H9 (cell line): ENCODE results near the gene SLC39A8. TPM values are rescaled to one million over a fixed set of nuclear protein-coding genes. Genes with fewer than 3 reads are reported as not detected.

ENCODE experiments used
- DNase-seq: peaks from one replicate; pipeline ENCODE4 v3.0.0-alpha.2; 2017
- H2AFZ ChIP-seq: one replicate; pipeline ENCODE4 v1.6.1; 2013; ENCODE audit warnings: mild to moderate bottlenecking, low read length, control low read depth, moderate library complexity
- H2AK5ac ChIP-seq: 2 replicates; pipeline ENCODE4 v1.6.1; 2013; ENCODE audit warnings: low read length, control low read depth, mixed read lengths; ENCODE audit not compliant: insufficient read length
- H2BK120ac ChIP-seq: one replicate; pipeline ENCODE4 v1.6.1; 2013; ENCODE audit warnings: low read depth, mild to moderate bottlenecking, low read length, control low read depth, inconsistent platforms; ENCODE audit not compliant: poor library complexity, severe bottlenecking
- H2BK12ac ChIP-seq: 2 replicates; pipeline ENCODE4 v1.6.1; 2013; ENCODE audit warnings: low read length, control low read depth, mixed read lengths, low read depth; ENCODE audit not compliant: insufficient read length
- H2BK15ac ChIP-seq: 2 replicates; pipeline ENCODE4 v1.6.1; 2013; ENCODE audit warnings: low read depth, low read length, control low read depth
- H2BK20ac ChIP-seq: one replicate; pipeline ENCODE4 v1.6.1; 2013; ENCODE audit warnings: low read depth, mild to moderate bottlenecking, low read length, control low read depth, inconsistent platforms; ENCODE audit not compliant: poor library complexity, severe bottlenecking
- H2BK5ac ChIP-seq: 2 replicates; pipeline ENCODE4 v1.6.1; 2013; ENCODE audit warnings: low read length, control low read depth, mixed read lengths; ENCODE audit not compliant: insufficient read length
- H3K14ac ChIP-seq: 2 replicates; pipeline ENCODE4 v1.6.1; 2013; ENCODE audit warnings: low read length, control low read depth; ENCODE audit not compliant: insufficient read depth
- H3K18ac ChIP-seq: 2 replicates; pipeline ENCODE4 v1.6.1; 2013; ENCODE audit warnings: low read depth, mild to moderate bottlenecking, mixed read lengths, low read length, control low read depth; ENCODE audit not compliant: insufficient read length
- H3K23ac ChIP-seq: 2 replicates; pipeline ENCODE4 v1.6.1; 2013; ENCODE audit warnings: low read length, control low read depth, mixed read lengths, low read depth; ENCODE audit not compliant: insufficient read length
- H3K23me2 ChIP-seq: 2 replicates; pipeline ENCODE4 v1.6.1; 2013; ENCODE audit warnings: low read depth, mild to moderate bottlenecking, mixed read lengths, low read length, control low read depth; ENCODE audit not compliant: insufficient read length, poor library complexity, severe bottlenecking
- H3K27ac ChIP-seq: 2 replicates; pipeline ENCODE4 v1.5.1; 2013; ENCODE audit warnings: low read length, control low read depth, mixed read lengths, low read depth; ENCODE audit not compliant: insufficient read length
- H3K27me3 ChIP-seq: 2 replicates; pipeline ENCODE4 v1.6.1; 2013; ENCODE audit warnings: low read length, control low read depth, inconsistent platforms; ENCODE audit not compliant: insufficient read depth
- H3K4ac ChIP-seq: 2 replicates; pipeline ENCODE4 v1.6.1; 2013; ENCODE audit warnings: low read depth, mild to moderate bottlenecking, control low read depth, inconsistent platforms, low read length, moderate library complexity
- H3K4me1 ChIP-seq: 2 replicates; pipeline ENCODE4 v1.6.1; 2013; ENCODE audit warnings: low read length, control low read depth, inconsistent platforms; ENCODE audit not compliant: insufficient read depth
- H3K4me2 ChIP-seq: 2 replicates; pipeline ENCODE4 v1.6.1; 2013; ENCODE audit warnings: low read length, control low read depth, mixed read lengths; ENCODE audit not compliant: insufficient read length, insufficient read depth
- H3K56ac ChIP-seq: 2 replicates; pipeline ENCODE4 v1.6.1; 2013; ENCODE audit warnings: low read depth, mild to moderate bottlenecking, mixed read lengths, low read length, control low read depth; ENCODE audit not compliant: insufficient read length
- H3K79me1 ChIP-seq: 2 replicates; pipeline ENCODE4 v1.6.1; 2013; ENCODE audit warnings: low read depth, mild to moderate bottlenecking, moderate library complexity, low read length, control low read depth, inconsistent platforms; ENCODE audit not compliant: insufficient read depth, poor library complexity, severe bottlenecking
- H3K79me2 ChIP-seq: 2 replicates; pipeline ENCODE4 v1.6.1; 2013; ENCODE audit warnings: low read length, control low read depth, inconsistent platforms; ENCODE audit not compliant: insufficient read depth
- H3K9ac ChIP-seq: 2 replicates; pipeline ENCODE4 v1.6.1; 2013; ENCODE audit warnings: low read length, control low read depth, mixed read lengths; ENCODE audit not compliant: insufficient read length; ENCODE audit errors: extremely low read depth
- H3K9me3 ChIP-seq: one replicate; pipeline ENCODE4 v1.6.1; 2013; ENCODE audit warnings: low read depth, low read length, inconsistent platforms; ENCODE audit not compliant: control insufficient read depth
- H3T11ph ChIP-seq: one replicate; pipeline ENCODE4 v1.6.1; 2013; ENCODE audit warnings: mild to moderate bottlenecking, low read length, control low read depth, inconsistent platforms
- H4K20me1 ChIP-seq: one replicate; pipeline ENCODE4 v1.6.1; 2013; ENCODE audit not compliant: control insufficient read depth, insufficient read length, insufficient read depth
- H4K5ac ChIP-seq: 2 replicates; pipeline ENCODE4 v1.6.1; 2013; ENCODE audit warnings: low read depth, mild to moderate bottlenecking, mixed read lengths, low read length, control low read depth; ENCODE audit not compliant: insufficient read length
- H4K8ac ChIP-seq: replicated peaks from 2 replicates; pipeline ENCODE4 v1.6.1; 2013; ENCODE audit warnings: low read length, control low read depth, mixed read lengths, low read depth; ENCODE audit not compliant: insufficient read length
- H4K91ac ChIP-seq: 2 replicates; pipeline ENCODE4 v1.6.1; 2013; ENCODE audit warnings: low read depth, mild to moderate bottlenecking, moderate library complexity, mixed read lengths, low read length, control low read depth; ENCODE audit not compliant: insufficient read length
- H3K27ac Mint-ChIP-seq, 3 experiments: 2 replicates in 2 of 3; 3 replicates in 1 of 3; pipeline ENCODE4 v1.8.0; 2020 to 2021; ENCODE audit warnings: mixed read lengths in 3 of 3, mild to moderate bottlenecking in 1 of 3, moderate library complexity in 1 of 3
- H3K27me3 Mint-ChIP-seq: 2 replicates; pipeline ENCODE4 v1.8.0; 2021; ENCODE audit warnings: low read depth, mild to moderate bottlenecking, moderate library complexity, mixed read lengths
- H3K36me3 Mint-ChIP-seq, 3 experiments: 2 replicates in 2 of 3; 3 replicates in 1 of 3; pipeline ENCODE4 v1.8.0; 2020 to 2021; ENCODE audit warnings: low read depth in 3 of 3, mixed read lengths in 3 of 3; ENCODE audit not compliant: insufficient read depth in 1 of 3
- H3K4me1 Mint-ChIP-seq, 2 experiments: 2 replicates each; pipeline ENCODE4 v1.8.0; 2020; ENCODE audit warnings: mixed read lengths in 2 of 2
- H3K4me3 Mint-ChIP-seq, 2 experiments: 2 replicates in 1 of 2; 3 replicates in 1 of 2; pipeline ENCODE4 v1.8.0; 2020 to 2021; ENCODE audit warnings: mild to moderate bottlenecking in 2 of 2, mixed read lengths in 2 of 2, moderate library complexity in 1 of 2
- H3K9me3 Mint-ChIP-seq, 2 experiments: 2 replicates in 1 of 2; 3 replicates in 1 of 2; pipeline ENCODE4 v1.8.0; 2020; ENCODE audit warnings: mild to moderate bottlenecking in 2 of 2, mixed read lengths in 2 of 2, moderate library complexity in 1 of 2
- CTCF ChIP-seq: fragments of 200-600 bp; sonication (generic); conservative IDR thresholded peaks from 3 replicates; pipeline ENCODE4 v1.8.0; 2021; ENCODE audit warnings: antibody characterized with exemption, mild to moderate bottlenecking
- WGBS: extraction: QIAGEN DNeasy Blood & Tissue Kit; methylation state at CpG from one replicate; pipeline ENCODE4 v1.1.7; 2013; ENCODE audit warnings: missing lambda C conversion rate, low lambda C conversion rate, mixed read lengths; ENCODE audit not compliant: insufficient read length; ENCODE audit errors: extremely low coverage; 5-methylcytosine and 5-hydroxymethylcytosine counted together
- total RNA-seq: library from RNA; stranded (reverse); gene quantifications from 2 replicates; pipeline ENCODE4 v1.2.1, GENCODE V29; 2021

SLC39A8 gene
- total RNA-seq, 1 experiment from 2014 or later = 11.0 TPM

- no peak overlapping the region for H2BK15ac ChIP-seq
- no peak overlapping the region for H2AFZ ChIP-seq
- no peaks in the 10 kb centered on the region for H3K27me3 ChIP-seq
- no peak overlapping the region for H3K14ac ChIP-seq
- no peak overlapping the region for H2BK5ac ChIP-seq
- H3K4me2 ChIP-seq = no peak overlapping the region
- no peaks in the 10 kb centered on the region for H3K23me2 ChIP-seq
- H2AK5ac ChIP-seq = no peak overlapping the region
- peaks cover 0 to 19% of the 10 kb centered on the region in 2 experiments; a peak in 2 of 4 replicates for H3K4me1 Mint-ChIP-seq
- no peak overlapping the region for H3K18ac ChIP-seq
- H3K9ac ChIP-seq = no peak overlapping the region
- TF ChIP-seq CTCF = no peak
- no peak overlapping the region for H4K5ac ChIP-seq
- no peaks in the 10 kb centered on the region for H3K27me3 Mint-ChIP-seq
- no peak overlapping the region for H3K23ac ChIP-seq
- no CpG with 5 or more reads among the region's 2 CpGs for WGBS
- no peak for DNase-seq
- no peak overlapping the region for H2BK120ac ChIP-seq
- no peaks in the 10 kb centered on the region for H3K79me1 ChIP-seq
- H3K79me2 ChIP-seq = peaks cover 3% of the 10 kb centered on the region; the same call in 1 of the 2 replicates
- H3K27ac ChIP-seq = no peak overlapping the region
- H3K9me3 ChIP-seq = no peaks in the 10 kb centered on the region
- H3K56ac ChIP-seq = no peak overlapping the region
- peaks cover 7% of the 10 kb centered on the region for H3K4me1 ChIP-seq
- no peak overlapping the region for H3K4ac ChIP-seq
- H3K27ac Mint-ChIP-seq = no peak overlapping the region; a peak in 1 of 7 replicates
- H4K20me1 ChIP-seq = no peaks in the 10 kb centered on the region
- H3T11ph ChIP-seq = no peak overlapping the region
- no peak overlapping the region for H2BK20ac ChIP-seq
- H3K36me3 Mint-ChIP-seq = 0 out of 7 replicates have a peak, but pooled peaks cover 0 to 1% (median 0%) of the 10 kb centered on the region in 3 experiments
- H3K4me3 Mint-ChIP-seq = no peak overlapping the region
- no peak overlapping the region for H4K8ac ChIP-seq
- no peak overlapping the region for H2BK12ac ChIP-seq
- no peak overlapping the region for H4K91ac ChIP-seq
- H3K9me3 Mint-ChIP-seq = no peaks in the 10 kb centered on the region
Observed at GRCh38 chr4:102334624-102335023, 10.7 kb downstream of the SLC39A8 start.
